Measurements from ENCODE around the gene NRXN2.

DNA sequence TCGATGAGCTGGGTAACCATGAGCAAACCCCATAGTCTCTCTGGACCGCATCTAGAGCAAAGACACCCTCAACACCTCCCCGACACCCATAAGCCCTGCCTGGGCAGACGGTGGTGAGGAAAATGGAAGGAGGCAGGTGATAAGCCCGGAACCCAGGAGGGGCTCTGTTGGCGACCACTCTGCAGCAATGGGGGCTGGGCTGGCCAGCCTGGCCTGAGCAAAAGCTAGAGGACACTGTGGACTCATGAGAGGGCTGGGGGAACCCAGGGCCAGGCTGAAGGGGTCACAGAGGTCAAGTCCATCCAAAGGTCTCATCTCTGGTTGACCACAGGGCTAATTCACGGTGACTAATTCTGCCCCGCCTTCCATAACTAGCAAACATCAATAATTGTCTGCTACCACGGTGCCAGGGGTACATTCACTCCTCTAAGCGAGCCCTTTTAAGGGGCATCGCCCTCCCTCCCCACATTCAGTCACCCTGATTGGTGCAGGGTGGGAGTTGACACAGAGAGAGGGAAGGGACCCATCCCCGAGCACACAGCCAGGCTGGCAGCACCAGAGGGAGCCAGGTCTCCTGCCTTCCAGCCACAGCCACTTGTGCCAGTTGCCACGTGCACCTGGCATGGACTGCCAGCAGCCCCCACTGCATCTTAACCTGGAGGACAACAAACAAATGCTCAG, 32.8 kb upstream of the NRXN2 start:
- TF ChIP-seq GATA2 (IDR thresholded peaks at IDR 0.05; ENCODE audit: low read depth, low read length) (no peak), GATA3 (IDR thresholded peaks at IDR 0.05; ENCODE audit: low read depth, low read length) (no peak)
